HEK293T (cell line): ENCODE measurements around the gene IL1RAPL1.

Experiments
- CTCF ChIA-PET: fragments of 350-600 bp; formaldehyde crosslinking; extraction: SDS; loops from one replicate; lab custom pipeline; 2021; ENCODE audit warnings: antibody characterized with exemption, inconsistent platforms; lab: Yijun Ruan, JAX
- POLR2A ChIA-PET: fragments of 350-600 bp; formaldehyde crosslinking; extraction: SDS; loops from one replicate; lab custom pipeline; 2020; ENCODE audit warnings: antibody characterized with exemption, inconsistent platforms; lab: Yijun Ruan, JAX
- DNase-seq: peaks from one replicate; pipeline ENCODE4 v3.0.0; 2012; ENCODE audit warnings: mixed read lengths; ENCODE audit errors: extremely low spot score
- ARNT ChIP-seq: fragments of 450-650 bp; IDR thresholded peaks from 2 replicates; pipeline ENCODE4 v1.6.1; 2017; ENCODE audit warnings: mild to moderate bottlenecking
- BHLHE40 ChIP-seq: fragments of 450-650 bp; IDR thresholded peaks from 2 replicates; pipeline ENCODE4 v1.6.1; 2016; ENCODE audit warnings: mild to moderate bottlenecking, moderate library complexity, borderline replicate concordance
- CTBP1 ChIP-seq: fragments of 450-650 bp; IDR thresholded peaks from 2 replicates; pipeline ENCODE4 v1.6.1; 2016; ENCODE audit warnings: borderline replicate concordance
- ELF4 ChIP-seq: fragments of 450-650 bp; IDR thresholded peaks from 2 replicates; pipeline ENCODE4 v1.6.1; 2017; ENCODE audit warnings: antibody characterized with exemption
- FOXA1 ChIP-seq: fragments of 450-650 bp; IDR thresholded peaks from 2 replicates; pipeline ENCODE4 v1.6.1; 2016; ENCODE audit warnings: mild to moderate bottlenecking
- FOXK2 ChIP-seq: fragments of 450-650 bp; IDR thresholded peaks from 2 replicates; pipeline ENCODE4 v1.6.1; 2016; ENCODE audit warnings: mild to moderate bottlenecking
- FOXM1 ChIP-seq: fragments of 450-650 bp; IDR thresholded peaks from 2 replicates; pipeline ENCODE4 v1.6.1; 2017; ENCODE audit warnings: mild to moderate bottlenecking, borderline replicate concordance
- HDGF ChIP-seq: fragments of 450-650 bp; IDR thresholded peaks from 2 replicates; pipeline ENCODE4 v1.6.1; 2017; ENCODE audit warnings: antibody characterized with exemption, borderline replicate concordance
- L3MBTL2 ChIP-seq: fragments of 450-650 bp; conservative IDR thresholded peaks from 2 replicates; pipeline ENCODE4 v1.6.1; 2016; ENCODE audit warnings: mild to moderate bottlenecking
- LEF1 ChIP-seq: fragments of 450-650 bp; IDR thresholded peaks from 2 replicates; pipeline ENCODE4 v1.6.1; 2017; ENCODE audit warnings: mild to moderate bottlenecking, borderline replicate concordance
- NFRKB ChIP-seq: fragments of 450-650 bp; IDR thresholded peaks from 2 replicates; pipeline ENCODE4 v1.6.1; 2016; ENCODE audit warnings: mild to moderate bottlenecking, moderate library complexity
- SP1 ChIP-seq: fragments of 450-650 bp; IDR thresholded peaks from 2 replicates; pipeline ENCODE4 v1.6.1; 2017
- SUZ12 ChIP-seq: fragments of 450-650 bp; IDR thresholded peaks from 2 replicates; pipeline ENCODE4 v1.6.1; 2016; ENCODE audit warnings: mild to moderate bottlenecking
- TARDBP ChIP-seq: fragments of 450-650 bp; IDR thresholded peaks from 2 replicates; pipeline ENCODE4 v1.6.1; 2016
- ZNF384 ChIP-seq: fragments of 450-650 bp; IDR thresholded peaks from 2 replicates; pipeline ENCODE4 v1.6.1; 2016
- TF ChIP-seq, protein P1 (sequence below): fragments of 450-650 bp; IDR thresholded peaks from 2 replicates; pipeline ENCODE4 v1.6.1; 2016

IL1RAPL1 gene

GRCh38 chrX:29699239-29699638, 1112.0 kb downstream of the IL1RAPL1 start:
- TF ChIP-seq CTBP1 (no peak), ARNT (no peak), SP1 (no peak), LEF1 (no peak), L3MBTL2 (no peak), NFRKB (no peak), TARDBP (no peak), FOXA1 (no peak), ELF4 (no peak), HDGF (no peak), ZNF384 (no peak), SUZ12 (no peak), FOXM1 (no peak), FOXK2 (no peak), BHLHE40 (no peak)
- TF ChIP-seq, protein P1, sequence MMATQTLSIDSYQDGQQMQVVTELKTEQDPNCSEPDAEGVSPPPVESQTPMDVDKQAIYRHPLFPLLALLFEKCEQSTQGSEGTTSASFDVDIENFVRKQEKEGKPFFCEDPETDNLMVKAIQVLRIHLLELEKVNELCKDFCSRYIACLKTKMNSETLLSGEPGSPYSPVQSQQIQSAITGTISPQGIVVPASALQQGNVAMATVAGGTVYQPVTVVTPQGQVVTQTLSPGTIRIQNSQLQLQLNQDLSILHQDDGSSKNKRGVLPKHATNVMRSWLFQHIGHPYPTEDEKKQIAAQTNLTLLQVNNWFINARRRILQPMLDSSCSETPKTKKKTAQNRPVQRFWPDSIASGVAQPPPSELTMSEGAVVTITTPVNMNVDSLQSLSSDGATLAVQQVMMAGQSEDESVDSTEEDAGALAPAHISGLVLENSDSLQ: no peak
- ChIA-PET CTCF (no interaction called here), POLR2A (no interaction called here)
- DNase-seq: no peak

GRCh38 chrX:29707088-29707487, 1119.8 kb downstream of the IL1RAPL1 start:
- no peak for TF ChIP-seq FOXA1
- no peak for TF ChIP-seq NFRKB
- TF ChIP-seq FOXK2: no peak
- TF ChIP-seq HDGF: no peak
- TF ChIP-seq, protein P1: no peak
- TF ChIP-seq FOXM1: no peak
- TF ChIP-seq SP1: no peak
- no peak for TF ChIP-seq ARNT
- TF ChIP-seq LEF1: no peak
- TF ChIP-seq ELF4: no peak
- TF ChIP-seq CTBP1: no peak
- TF ChIP-seq ZNF384: no peak
- no peak for TF ChIP-seq L3MBTL2
- TF ChIP-seq TARDBP: no peak
- no peak for TF ChIP-seq BHLHE40
- no peak for TF ChIP-seq SUZ12
- ChIA-PET POLR2A (no interaction called here), CTCF (no interaction called here)
- no peak for DNase-seq

- ChIA-PET POLR2A (no interaction called here), CTCF (no interaction called here)
- DNase-seq: no peak
- no peak for TF ChIP-seq LEF1
- TF ChIP-seq ZNF384: no peak
- no peak for TF ChIP-seq NFRKB
- TF ChIP-seq L3MBTL2: no peak
Observed at GRCh38 chrX:29721152-29721551, 1133.9 kb downstream of the IL1RAPL1 start.

DNA sequence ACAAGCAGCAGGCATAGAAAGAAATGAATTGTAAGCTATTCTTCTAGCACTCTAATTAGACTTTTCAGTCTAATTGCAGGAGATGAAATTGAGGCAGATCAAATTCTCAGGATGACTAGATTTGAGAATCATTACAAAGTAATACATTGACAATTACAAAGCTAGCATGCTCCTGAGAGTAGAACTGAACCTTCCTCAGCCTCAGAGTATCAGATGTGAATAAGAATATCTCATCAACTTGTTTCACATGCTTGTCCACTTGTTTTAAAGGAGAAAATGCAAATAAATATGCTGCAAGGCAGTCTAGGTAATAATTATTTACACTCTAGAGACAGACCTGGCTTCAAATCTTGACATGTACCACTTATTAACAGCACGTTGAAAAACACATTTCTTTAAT, 1137.1 kb downstream of the IL1RAPL1 start:
- ChIA-PET POLR2A (no interaction called here), CTCF (no interaction called here)
- no peak for TF ChIP-seq SUZ12
- TF ChIP-seq, protein P1: no peak
- DNase-seq: no peak

- ChIA-PET POLR2A (no interaction called here), CTCF (no interaction called here)
- TF ChIP-seq BHLHE40 (no peak), FOXK2 (no peak), CTBP1 (no peak), ZNF384 (no peak), FOXM1 (no peak), ARNT (no peak), FOXA1 (no peak), SP1 (no peak), NFRKB (no peak), SUZ12 (no peak)
- no peak for DNase-seq
Observed at GRCh38 chrX:29726811-29727210, 1139.6 kb downstream of the IL1RAPL1 start.

GRCh38 chrX:29728639-29729038, 1141.4 kb downstream of the IL1RAPL1 start:
- TF ChIP-seq FOXA1 (no peak), BHLHE40 (no peak), ARNT (no peak), HDGF (no peak), ZNF384 (no peak), SP1 (no peak), SUZ12 (no peak), FOXK2 (no peak), L3MBTL2 (no peak), ELF4 (no peak)
- TF ChIP-seq, protein P1: no peak
- CTCF ChIA-PET: no interaction called here
- POLR2A ChIA-PET: no interaction called here
- DNase-seq: no peak

GRCh38 chrX:29744966-29745365, 1157.7 kb downstream of the IL1RAPL1 start:
- POLR2A ChIA-PET: no interaction called here
- CTCF ChIA-PET: no interaction called here
- DNase-seq: no peak
- TF ChIP-seq FOXM1: no peak
